NT2/D1 (cell line): Measurements from ENCODE around the gene ZNRF2.

Experiments used
- DNase-seq: peaks from one replicate; pipeline ENCODE4 v3.0.0-alpha.2; 2011; ENCODE audit warnings: low read depth, low spot score
- H3K27me3 ChIP-seq: 2 replicates; pipeline ENCODE4 v1.6.0; 2011; ENCODE audit warnings: mild to moderate bottlenecking; ENCODE audit not compliant: insufficient read length, insufficient read depth
- H3K36me3 ChIP-seq: 2 replicates; pipeline ENCODE4 v1.6.1; 2011; ENCODE audit warnings: mild to moderate bottlenecking, low read length, mixed read lengths; ENCODE audit not compliant: insufficient read depth, insufficient read length
- H3K4me1 ChIP-seq: 2 replicates; pipeline ENCODE4 v1.5.1; 2011; ENCODE audit not compliant: insufficient read depth, insufficient read length
- H3K4me3 ChIP-seq: 2 replicates; pipeline ENCODE4 v1.5.1; 2011; ENCODE audit warnings: low read depth; ENCODE audit not compliant: insufficient read length
- H3K9ac ChIP-seq: 2 replicates; pipeline ENCODE4 v1.6.0; 2011; ENCODE audit warnings: low read depth; ENCODE audit not compliant: insufficient read length
- H3K9me3 ChIP-seq: 2 replicates; pipeline ENCODE4 v1.5.1; 2011; ENCODE audit warnings: mild to moderate bottlenecking, low read length; ENCODE audit not compliant: insufficient read depth
- SUZ12 ChIP-seq: IDR thresholded peaks from 2 replicates; pipeline ENCODE4 v1.6.1; 2011; ENCODE audit not compliant: insufficient read length, insufficient read depth; ENCODE audit errors: extremely low read depth
- YY1 ChIP-seq: IDR thresholded peaks from 2 replicates; pipeline ENCODE4 v1.6.1; 2011; ENCODE audit not compliant: insufficient read length, insufficient read depth
- ZNF274 ChIP-seq: IDR thresholded peaks from 2 replicates; pipeline ENCODE4 v1.6.1; 2011; ENCODE audit warnings: mild to moderate bottlenecking, low read depth, low read length

Gene ZNRF2

DNA sequence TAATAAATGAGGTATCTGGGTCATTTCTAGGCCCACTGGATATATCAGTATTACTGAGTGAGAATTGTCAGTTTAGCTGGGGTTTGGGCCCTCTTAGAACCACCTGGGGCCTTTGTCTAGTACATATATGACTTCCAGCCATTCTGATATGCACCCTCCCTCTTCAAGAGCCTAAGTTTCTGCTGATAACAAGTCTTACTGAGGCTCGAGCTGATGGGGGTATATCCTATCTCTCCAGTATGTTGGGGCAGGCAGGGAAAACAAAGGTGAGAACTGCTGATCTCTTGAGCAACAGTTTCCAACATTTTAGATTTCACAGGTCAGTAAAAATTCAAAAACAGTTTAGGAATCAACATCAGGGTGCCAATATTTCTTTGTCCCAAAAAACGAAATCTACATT is 10.8 kb upstream of the ZNRF2 start:
- Histone ChIP-seq H3K36me3 (no peaks in the 10 kb centered on the region), H3K27me3 (no peaks in the 10 kb centered on the region), H3K9ac (no peak overlapping the region), H3K4me3 (no peak overlapping the region), H3K9me3 (no peaks in the 10 kb centered on the region), H3K4me1 (no peaks in the 10 kb centered on the region)
- TF ChIP-seq ZNF274 = no peak
- no peak for TF ChIP-seq SUZ12
- no peak for TF ChIP-seq YY1
- DNase-seq = no peak

DNA sequence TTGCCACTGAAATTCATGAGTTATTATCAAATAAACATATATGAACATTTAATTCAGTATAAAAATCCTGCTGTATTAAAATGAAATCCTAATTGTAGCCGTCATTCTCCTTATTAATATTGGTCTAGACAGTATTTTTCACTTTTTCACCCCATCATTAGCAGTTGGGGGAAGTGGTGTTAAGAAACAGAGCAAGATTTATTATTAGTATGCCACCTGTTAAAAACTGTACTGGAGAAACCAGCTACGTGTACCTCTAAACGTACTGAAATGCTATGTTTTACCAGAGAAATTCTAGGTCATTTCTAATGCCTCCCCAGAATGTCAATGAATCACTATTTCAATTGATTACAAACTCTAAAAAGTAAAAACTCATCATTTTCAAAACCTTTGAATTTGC is 9.8 kb upstream of the ZNRF2 start:
- H3K9ac ChIP-seq = no peak overlapping the region
- H3K4me1 ChIP-seq = no peaks in the 10 kb centered on the region
- no peak for DNase-seq
- H3K9me3 ChIP-seq = no peaks in the 10 kb centered on the region
- H3K4me3 ChIP-seq = no peak overlapping the region
- no peaks in the 10 kb centered on the region for H3K36me3 ChIP-seq
- no peaks in the 10 kb centered on the region for H3K27me3 ChIP-seq
- no peak for TF ChIP-seq YY1
- no peak for TF ChIP-seq ZNF274
- TF ChIP-seq SUZ12 = no peak

DNA sequence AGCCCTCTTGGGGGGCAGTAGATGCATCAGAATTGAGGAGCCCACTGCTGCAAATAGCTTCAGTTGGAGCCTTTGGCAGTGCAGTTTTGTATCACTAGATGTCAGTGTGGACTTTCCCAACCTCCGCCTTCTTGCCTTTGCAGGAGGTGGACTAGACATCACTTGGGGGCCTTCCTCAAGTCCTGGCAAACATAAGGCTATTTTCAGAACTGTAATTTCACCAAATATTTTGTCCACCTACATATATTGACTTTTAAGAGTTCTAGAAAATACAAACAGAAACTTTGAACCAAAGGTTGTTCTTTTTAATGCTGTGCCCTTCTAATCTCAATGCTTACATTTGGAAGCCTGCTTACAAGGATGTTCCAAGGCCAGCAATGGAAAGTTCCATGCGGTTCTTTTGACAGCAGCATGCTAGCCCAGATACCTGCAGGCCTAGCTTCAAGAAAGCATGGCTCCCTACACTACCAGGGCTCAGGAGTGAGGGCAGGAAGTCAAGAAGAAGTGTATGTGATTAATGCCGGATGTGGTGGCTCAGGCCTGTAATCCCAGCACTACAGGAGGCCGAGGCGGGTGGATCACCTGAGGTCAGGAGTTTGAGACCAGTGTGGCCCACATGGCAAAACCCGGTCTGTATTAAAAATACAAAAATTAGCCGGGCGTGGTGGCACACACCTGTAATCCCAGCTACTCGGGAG is 8.0 kb upstream of the ZNRF2 start:
- Histone ChIP-seq H3K9me3 (no peaks in the 10 kb centered on the region), H3K36me3 (no peaks in the 10 kb centered on the region), H3K9ac (no peak overlapping the region), H3K27me3 (no peaks in the 10 kb centered on the region), H3K4me3 (no peak overlapping the region), H3K4me1 (no peaks in the 10 kb centered on the region)
- peak; percentile 63 for DNase-seq
- TF ChIP-seq SUZ12 = no peak
- TF ChIP-seq YY1 = no peak
- no peak for TF ChIP-seq ZNF274

DNA sequence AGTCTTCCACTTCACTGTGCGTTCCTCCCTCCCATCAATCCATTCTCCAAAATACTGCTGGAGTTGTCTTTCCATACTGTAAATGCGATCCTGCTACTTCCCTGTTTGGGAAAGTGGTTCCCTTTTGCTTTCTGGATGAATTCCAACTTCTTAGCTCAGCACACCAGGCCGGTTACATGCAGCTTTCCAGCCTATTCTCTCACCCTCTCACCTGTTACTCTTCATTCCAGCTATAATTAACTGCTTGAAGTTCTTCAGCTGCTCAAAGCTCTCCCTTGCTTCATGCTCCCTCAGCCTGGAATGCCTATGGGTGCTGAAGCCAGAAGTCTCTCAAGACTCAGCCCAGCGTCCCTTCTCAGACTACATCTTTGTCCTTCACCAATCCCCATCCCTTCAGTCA is 6.0 kb upstream of the ZNRF2 start:
- Histone ChIP-seq H3K4me3 (no peak overlapping the region), H3K9ac (no peak overlapping the region), H3K9me3 (no peaks in the 10 kb centered on the region), H3K27me3 (no peaks in the 10 kb centered on the region), H3K36me3 (no peaks in the 10 kb centered on the region), H3K4me1 (no peaks in the 10 kb centered on the region)
- no peak for TF ChIP-seq SUZ12
- no peak for TF ChIP-seq YY1
- TF ChIP-seq ZNF274 = no peak
- DNase-seq = no peak

GRCh38 chr7:30278849-30279652 is 5.3 kb upstream of the ZNRF2 start:
- H3K9ac ChIP-seq = no peak overlapping the region

DNA sequence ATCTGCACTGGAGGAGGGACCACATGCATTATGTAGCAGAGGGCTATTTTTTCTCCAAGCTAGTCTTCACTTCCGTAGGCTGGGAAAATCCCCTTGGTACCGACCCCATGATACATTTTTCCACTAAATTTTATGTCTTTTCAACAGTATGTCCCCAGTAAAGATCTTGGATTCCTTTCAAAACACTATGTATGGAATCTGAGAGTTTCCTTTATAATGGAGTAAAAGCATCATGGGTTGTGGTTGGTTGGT is 4.8 kb upstream of the ZNRF2 start:
- no peaks in the 10 kb centered on the region for H3K4me1 ChIP-seq
- DNase-seq = no peak
- no peaks in the 10 kb centered on the region for H3K9me3 ChIP-seq
- TF ChIP-seq SUZ12 = no peak
- TF ChIP-seq YY1 = no peak
- no peak for TF ChIP-seq ZNF274
- no peaks in the 10 kb centered on the region for H3K36me3 ChIP-seq
- H3K27me3 ChIP-seq = no peaks in the 10 kb centered on the region
- H3K4me3 ChIP-seq = no peak overlapping the region
- no peak overlapping the region for H3K9ac ChIP-seq

More at GRCh38 chr7:30278849-30279652, 5.3 kb upstream of the ZNRF2 start:
- no peak overlapping the region for H3K4me3 ChIP-seq
- DNase-seq = no peak
- no peaks in the 10 kb centered on the region for H3K27me3 ChIP-seq
- no peaks in the 10 kb centered on the region for H3K4me1 ChIP-seq
- H3K9me3 ChIP-seq = no peaks in the 10 kb centered on the region
- no peaks in the 10 kb centered on the region for H3K36me3 ChIP-seq
- no peak for TF ChIP-seq SUZ12
- no peak for TF ChIP-seq ZNF274
- no peak for TF ChIP-seq YY1

DNA sequence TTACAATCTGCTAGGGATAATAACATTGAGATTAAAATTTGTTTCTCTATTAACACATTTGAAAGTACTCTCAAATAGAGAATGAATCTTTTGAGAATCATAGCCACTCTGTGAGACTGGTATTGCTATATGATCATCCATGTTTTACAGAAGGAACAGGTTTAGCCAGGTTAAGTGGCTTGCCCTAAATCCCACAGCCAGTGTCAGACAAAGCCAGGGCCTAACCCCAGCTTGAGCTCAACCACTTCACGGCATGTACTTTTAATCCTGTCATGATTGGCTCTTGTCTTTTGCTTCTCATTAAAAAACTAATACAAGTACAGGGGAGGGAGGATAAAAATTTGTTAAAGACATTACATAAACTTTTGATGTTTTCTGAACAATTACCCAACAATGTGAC is 3.8 kb upstream of the ZNRF2 start:
- H3K9ac ChIP-seq = no peak overlapping the region
- no peaks in the 10 kb centered on the region for H3K9me3 ChIP-seq
- H3K4me1 ChIP-seq = no peaks in the 10 kb centered on the region
- DNase-seq = no peak
- TF ChIP-seq YY1 = no peak
- TF ChIP-seq SUZ12 = no peak
- TF ChIP-seq ZNF274 = no peak
- H3K27me3 ChIP-seq = no peaks in the 10 kb centered on the region
- no peaks in the 10 kb centered on the region for H3K36me3 ChIP-seq
- H3K4me3 ChIP-seq = no peak overlapping the region
